ENCODE measurements around the gene SPNS3.

The SPNS3 gene

DNA sequence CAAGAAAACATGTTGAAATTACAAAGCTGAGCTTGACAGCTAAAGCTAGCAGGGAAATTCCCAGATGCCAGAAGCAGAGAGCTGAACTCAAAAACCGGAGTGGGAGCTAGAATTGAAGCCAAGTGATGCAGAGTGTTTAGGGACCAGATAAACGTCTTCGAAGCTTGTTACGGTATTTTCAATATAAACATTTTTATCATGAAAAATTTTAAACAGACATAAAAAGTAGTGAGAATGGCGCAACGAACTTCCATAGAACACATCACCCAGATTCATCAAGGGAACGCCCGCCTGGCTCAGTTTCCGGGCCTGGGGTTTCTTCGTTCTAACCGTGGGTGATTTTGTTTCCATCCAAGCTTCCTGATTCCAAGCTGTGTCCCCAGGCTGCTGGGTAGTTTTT lies 83.0 kb downstream of the SPNS3 start:
- no peak for DNase-seq (ENCODE audit: low read depth, low spot score)
- TF ChIP-seq, protein P1, sequence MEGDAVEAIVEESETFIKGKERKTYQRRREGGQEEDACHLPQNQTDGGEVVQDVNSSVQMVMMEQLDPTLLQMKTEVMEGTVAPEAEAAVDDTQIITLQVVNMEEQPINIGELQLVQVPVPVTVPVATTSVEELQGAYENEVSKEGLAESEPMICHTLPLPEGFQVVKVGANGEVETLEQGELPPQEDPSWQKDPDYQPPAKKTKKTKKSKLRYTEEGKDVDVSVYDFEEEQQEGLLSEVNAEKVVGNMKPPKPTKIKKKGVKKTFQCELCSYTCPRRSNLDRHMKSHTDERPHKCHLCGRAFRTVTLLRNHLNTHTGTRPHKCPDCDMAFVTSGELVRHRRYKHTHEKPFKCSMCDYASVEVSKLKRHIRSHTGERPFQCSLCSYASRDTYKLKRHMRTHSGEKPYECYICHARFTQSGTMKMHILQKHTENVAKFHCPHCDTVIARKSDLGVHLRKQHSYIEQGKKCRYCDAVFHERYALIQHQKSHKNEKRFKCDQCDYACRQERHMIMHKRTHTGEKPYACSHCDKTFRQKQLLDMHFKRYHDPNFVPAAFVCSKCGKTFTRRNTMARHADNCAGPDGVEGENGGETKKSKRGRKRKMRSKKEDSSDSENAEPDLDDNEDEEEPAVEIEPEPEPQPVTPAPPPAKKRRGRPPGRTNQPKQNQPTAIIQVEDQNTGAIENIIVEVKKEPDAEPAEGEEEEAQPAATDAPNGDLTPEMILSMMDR (IDR thresholded peaks at IDR 0.05; ENCODE audit: low read depth, low read length): no peak
- no peak overlapping the region for H3K4me3 ChIP-seq (ENCODE audit: low read depth, low read length)
- in situ Hi-C loops (cut with HindIII; ENCODE audit: low sequenced_read_pairs): no loop called here

DNA sequence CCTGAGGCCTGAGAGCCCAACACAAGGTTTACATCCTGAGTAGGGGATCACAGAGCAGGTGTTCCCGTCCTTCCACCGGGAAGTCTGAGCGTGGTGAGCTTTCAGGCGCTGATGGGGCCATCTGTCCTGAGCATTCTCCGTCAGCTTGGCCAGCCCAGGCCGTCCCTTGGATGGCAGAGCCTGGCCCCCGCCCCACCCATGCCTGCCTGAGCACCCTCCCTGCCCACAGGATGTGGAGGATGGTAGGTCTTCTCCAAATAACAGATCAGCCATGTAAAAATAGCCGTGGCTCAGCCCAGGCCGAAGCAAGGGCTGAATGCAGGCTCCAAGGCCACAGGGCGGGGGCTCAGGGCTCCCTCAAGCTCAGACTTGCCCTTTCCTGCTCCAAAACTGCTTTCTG lies 85.2 kb downstream of the SPNS3 start:
- TF ChIP-seq, protein P1 (IDR thresholded peaks at IDR 0.05; ENCODE audit: low read depth, low read length): no peak
- no peak for DNase-seq (ENCODE audit: low read depth, low spot score)
- no peak overlapping the region for H3K4me3 ChIP-seq (ENCODE audit: low read depth, low read length)
- in situ Hi-C loops (cut with HindIII; ENCODE audit: low sequenced_read_pairs): no loop called here

DNA sequence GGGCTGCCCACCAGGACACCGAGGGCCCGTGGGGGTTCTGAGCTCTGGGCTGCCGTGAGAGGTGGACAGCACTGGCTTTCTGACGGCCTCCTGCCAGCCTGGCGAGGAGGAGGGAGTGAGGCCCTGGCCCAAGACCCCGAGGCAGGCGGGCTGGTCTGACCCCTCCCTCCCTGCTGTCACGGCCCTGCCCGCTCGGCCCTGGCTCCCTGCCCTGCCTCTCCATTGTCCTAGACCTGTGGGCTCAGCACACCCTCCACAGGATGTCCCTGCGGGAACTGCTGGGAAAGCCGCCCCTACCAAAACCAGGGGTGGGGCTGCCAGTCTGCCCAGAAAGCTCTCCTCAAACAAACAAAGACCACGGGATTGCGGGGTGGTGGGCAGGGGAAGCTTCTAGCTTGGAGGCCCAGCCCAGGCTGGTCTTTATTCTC lies 85.6 kb downstream of the SPNS3 start:
- TF ChIP-seq, protein P1 (IDR thresholded peaks at IDR 0.05; ENCODE audit: low read depth, low read length): no peak
- DNase-seq (ENCODE audit: low read depth, low spot score): no peak
- in situ Hi-C loops (cut with HindIII; ENCODE audit: low sequenced_read_pairs): no loop called here
- H3K4me3 ChIP-seq (ENCODE audit: low read depth, low read length): no peak overlapping the region

DNA sequence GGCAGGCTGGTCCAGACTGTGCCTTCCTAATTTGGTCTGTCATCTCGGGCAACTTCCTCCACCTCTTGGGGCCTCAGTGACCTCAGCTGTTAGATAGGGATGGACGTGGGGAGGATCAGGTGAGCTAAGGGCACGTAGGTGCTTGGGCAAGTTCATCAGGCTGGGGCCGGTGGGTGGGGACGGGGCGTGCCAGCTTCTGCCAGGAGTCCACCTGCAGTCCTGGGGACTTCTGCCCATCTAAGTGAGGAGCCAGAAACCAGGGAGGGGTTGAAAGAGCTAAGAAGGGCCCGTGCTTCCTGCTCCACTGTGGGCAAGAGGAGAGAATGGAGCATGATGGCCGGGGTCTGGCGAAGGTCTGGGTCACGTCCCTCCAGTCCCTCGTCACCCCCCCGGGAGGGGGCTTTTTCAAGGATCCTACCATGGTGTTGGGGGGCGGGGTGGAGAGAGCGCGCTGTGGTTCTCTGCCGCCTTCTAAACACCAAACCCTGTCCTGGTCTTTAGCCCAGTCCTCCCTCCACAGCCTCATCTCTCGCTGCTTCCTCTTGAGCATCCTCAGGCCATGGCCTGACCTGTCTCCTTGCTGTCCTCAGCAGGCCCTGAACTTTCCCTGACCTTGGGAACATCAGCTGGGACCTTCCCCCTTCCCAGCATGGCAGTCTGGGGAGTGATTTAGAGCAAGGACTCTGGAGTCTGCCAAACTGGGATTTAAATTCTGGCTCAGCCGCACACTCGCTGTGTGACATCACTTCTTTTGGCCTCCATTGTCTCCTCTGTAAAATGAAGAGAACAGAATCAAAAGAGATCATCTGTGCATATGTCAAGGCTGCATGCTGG lies 86.5 kb downstream of the SPNS3 start:
- in situ Hi-C loops (cut with HindIII; ENCODE audit: low sequenced_read_pairs): no loop called here
- no peak for DNase-seq (ENCODE audit: low read depth, low spot score)
- H3K4me3 ChIP-seq (ENCODE audit: low read depth, low read length): no peak overlapping the region
- TF ChIP-seq, protein P1 (IDR thresholded peaks at IDR 0.05; ENCODE audit: low read depth, low read length): no peak

DNA sequence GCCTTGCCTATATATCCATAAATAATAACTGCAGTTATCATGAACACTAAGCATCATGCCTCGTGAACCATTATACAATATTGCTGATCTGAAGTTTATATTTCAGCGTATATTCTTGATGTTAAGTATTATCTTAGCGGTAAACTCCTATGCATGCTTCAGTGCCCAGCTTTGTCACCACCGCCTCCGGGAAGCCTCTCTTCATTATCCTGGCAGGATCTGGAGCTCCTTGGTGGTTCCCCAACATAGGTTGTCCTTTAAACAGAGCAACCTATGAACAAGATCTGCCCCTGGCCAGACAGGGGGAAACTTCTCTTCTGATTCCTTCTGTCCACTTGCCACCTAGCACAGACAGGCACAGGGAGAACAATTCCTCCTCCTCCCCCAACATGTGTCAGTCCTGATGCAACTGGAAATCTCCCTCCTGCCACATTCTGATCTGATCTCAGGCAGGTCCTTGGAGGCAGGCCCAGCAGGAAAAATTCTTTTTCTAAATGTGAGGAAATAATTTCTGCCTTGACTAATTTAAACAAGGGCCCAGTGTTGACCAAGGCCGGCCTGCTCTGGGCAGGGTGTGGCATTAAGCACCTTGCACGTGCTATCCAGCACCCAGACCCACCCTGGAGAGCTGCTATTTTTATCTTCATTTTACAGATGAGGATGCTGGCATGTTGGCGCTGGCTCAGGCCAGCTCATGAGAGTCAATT lies 87.3 kb downstream of the SPNS3 start:
- DNase-seq (ENCODE audit: low read depth, low spot score): no peak
- TF ChIP-seq, protein P1 (IDR thresholded peaks at IDR 0.05; ENCODE audit: low read depth, low read length): no peak
- H3K4me3 ChIP-seq (ENCODE audit: low read depth, low read length): no peak overlapping the region
- in situ Hi-C loops (cut with HindIII; ENCODE audit: low sequenced_read_pairs): no loop called here

DNA sequence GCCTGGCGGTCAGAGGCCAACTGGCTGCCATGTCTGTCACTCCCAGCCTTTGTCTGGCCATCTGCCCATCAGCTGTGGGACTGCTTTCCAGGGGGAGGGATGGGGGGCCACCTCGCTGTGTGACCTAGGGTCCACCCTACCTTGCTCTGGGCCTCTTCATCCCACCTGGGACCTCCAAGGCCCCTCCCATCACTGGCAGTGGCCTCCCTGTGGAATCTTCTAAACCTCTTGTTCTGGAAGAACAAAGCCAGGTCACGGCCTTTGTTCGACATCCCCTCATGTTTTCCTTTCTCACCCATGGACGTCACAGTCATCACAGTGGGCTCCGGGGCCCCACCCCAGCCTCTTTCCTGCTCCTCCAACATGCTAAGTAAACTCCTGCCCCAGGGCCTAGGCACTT lies 88.9 kb downstream of the SPNS3 start:
- no peak for DNase-seq (ENCODE audit: low read depth, low spot score)
- no peak overlapping the region for H3K4me3 ChIP-seq (ENCODE audit: low read depth, low read length)
- in situ Hi-C loops (cut with HindIII; ENCODE audit: low sequenced_read_pairs): no loop called here
- TF ChIP-seq, protein P1 (IDR thresholded peaks at IDR 0.05; ENCODE audit: low read depth, low read length): no peak
